Activated CD4-positive, alpha-beta T cell treated with anti-CD3 and anti-CD28 coated beads, Interleukin-2, amount 50 U/mL, for 4 hours (primary cell): Measurements from ENCODE around the gene ZCCHC2.

Source experiments
- DNase-seq, 2 experiments: peaks; one replicate each; pipeline ENCODE4 v3.0.0-alpha.2; 2020

ZCCHC2 gene

GRCh38 chr18:62522504-62523254 lies at the start of gene ZCCHC2:
Gene ZCCHC2 (plus strand): TSS chr18:62523025. CDS start chr18:62523425, 400 bp downstream.
- peak; percentile 97 to 98 for DNase-seq

- DNase-seq, result no peak
Observed at GRCh38 chr18:62479574-62479973, 43.3 kb upstream of the ZCCHC2 start.

- DNase-seq, result no peak
Observed at GRCh38 chr18:62480927-62481326, 41.9 kb upstream of the ZCCHC2 start.

GRCh38 chr18:62484941-62485340 lies 37.9 kb upstream of the ZCCHC2 start:
- DNase-seq, result no peak

DNA sequence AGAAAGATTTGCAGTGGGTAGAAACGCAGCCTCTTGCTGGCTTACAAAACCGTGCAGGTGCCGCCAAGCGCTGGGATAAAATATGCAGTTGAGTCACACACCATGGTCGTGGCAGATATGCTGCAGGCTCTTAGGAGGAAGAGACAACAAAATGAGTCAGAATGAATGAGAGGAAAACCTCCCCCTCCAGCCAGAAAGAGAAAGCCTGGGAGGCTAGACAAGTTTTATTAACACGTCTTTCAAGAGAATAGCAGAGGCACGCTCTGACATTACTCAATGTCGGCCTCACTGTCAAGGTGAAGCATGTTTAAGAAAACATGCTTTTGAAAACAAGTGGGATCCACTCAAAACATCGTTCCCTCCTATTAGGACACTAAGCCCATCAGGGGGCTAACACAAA lies 37.1 kb upstream of the ZCCHC2 start:
- DNase-seq, result no peak

DNA sequence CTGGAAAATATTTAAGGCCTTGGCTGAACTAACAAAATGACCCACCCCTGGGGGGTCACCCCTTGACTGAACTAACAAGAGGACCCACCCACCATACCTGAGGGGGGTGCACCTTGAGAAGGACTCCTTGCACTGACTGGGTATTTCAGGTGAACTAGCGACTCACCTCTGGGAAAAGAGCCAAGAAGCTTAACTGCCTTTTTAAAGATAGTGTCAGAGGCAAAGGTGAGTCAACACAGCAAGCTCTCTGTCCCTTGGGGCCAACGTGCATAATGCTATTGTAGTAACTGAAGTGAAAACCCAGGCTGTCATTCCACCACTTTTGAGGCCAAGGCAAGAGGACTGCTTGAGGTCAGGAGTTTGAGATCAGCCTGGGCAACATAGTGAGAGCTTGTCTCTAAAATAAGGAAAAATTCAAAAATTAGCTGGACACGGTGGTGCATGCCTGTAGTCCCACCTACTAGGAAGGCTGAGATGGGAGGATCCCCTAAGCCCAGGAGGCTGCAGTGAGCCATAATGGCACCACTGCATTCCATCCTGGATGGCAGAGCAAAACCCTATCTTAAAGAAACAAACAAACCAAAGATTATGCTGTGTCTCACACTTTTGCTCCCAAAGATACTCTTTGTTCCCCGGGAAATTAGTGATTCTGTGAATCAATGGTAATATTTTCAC lies 36.4 kb upstream of the ZCCHC2 start:
- no peak for DNase-seq

DNA sequence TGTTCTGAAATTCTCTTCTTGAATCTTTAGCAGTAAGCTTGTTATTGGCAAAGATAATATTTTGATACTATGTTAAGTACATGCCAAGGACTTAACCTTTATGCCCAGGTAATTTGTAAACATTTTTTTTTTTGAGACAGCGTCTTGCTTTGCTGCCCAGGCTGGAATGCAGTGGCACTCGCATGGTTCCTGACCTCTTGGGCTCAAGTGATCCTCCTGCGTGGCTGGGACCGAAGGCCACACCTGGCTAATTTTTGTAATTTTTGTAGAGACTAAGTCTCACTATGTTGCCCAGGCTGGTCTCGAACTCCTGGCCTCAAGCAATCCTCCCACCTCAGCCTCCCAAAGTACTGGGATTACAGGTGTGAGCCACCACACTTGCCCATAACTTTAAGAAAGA lies 35.7 kb upstream of the ZCCHC2 start:
- no peak for DNase-seq

- DNase-seq, result no peak
Observed at GRCh38 chr18:62490967-62491695, 31.7 kb upstream of the ZCCHC2 start.

DNA sequence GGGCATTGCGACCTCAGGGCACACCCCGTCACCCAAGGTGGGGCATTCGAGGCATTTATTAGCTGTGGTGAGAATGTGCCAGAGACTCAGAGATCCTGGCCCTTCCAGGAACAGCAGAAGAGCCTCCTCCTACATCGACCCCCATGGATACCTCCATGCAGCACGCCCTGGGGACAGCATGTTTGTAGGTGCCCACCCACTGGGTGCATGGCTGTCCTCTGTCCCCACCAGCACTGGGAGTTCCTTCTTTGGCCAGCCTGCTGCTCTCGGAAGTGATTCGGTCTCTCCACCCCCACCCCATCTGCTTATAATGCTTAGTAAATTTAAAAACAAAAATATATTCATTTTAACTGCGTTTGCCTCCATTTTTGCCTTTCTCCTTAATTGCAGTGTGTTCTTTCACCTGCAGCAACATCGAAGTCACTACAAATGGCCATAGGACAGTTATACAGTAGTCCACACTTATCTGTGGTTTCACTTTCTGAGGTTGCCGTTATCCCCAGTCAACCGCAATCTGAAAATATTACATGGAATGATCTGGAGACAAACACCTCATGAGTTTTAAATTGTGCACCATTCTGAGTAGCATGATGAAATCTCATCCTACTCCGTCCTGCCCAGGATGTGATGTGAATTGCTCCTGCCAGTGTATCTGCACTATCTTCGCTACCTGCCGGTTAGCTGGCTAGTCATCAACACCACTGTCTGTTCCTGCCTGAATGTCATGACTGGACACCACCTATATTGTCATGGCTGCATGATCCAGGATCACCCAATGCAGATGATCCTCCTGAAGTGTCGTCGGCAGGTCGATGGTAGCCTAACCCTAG lies 29.6 kb upstream of the ZCCHC2 start:
- DNase-seq, result no peak

DNA sequence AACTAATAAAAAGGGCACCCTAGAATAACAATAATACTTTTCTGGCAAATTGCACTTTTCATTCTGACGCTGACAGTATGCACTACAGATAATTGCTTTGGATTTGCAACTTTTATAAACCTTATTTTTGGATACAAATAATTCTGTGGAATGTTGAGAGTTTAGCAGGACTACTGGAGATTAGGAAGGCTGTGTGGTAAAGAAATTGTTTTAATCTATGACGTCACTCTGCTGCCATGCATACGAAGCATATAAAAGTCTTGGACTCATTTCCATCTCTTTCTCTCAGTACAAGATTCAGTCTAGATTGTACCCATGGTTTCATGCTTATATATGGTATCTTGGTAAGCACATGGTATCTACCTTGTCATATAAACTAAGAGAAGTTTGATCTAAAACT lies 28.1 kb upstream of the ZCCHC2 start:
- DNase-seq, result no peak

DNA sequence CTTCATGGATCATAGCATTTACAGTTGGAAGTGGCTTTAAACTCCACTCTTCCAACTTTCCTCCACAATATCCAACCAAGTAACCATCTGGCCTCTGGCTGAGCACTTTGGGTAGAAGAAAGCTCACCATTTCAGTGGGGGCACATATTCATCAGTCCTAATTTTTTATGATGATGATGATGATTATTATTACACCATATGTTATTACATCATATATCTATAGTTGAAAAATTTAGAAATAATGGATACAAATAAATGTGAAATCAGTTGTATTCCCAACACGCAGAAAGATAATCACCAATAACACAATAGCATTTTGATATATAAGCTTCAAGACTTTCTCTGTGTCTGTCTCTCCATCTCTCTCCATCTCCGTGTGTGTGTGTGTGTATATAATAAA lies 26.6 kb upstream of the ZCCHC2 start:
- no peak for DNase-seq

GRCh38 chr18:62497190-62497772 lies 25.5 kb upstream of the ZCCHC2 start:
- DNase-seq, result no peak

DNA sequence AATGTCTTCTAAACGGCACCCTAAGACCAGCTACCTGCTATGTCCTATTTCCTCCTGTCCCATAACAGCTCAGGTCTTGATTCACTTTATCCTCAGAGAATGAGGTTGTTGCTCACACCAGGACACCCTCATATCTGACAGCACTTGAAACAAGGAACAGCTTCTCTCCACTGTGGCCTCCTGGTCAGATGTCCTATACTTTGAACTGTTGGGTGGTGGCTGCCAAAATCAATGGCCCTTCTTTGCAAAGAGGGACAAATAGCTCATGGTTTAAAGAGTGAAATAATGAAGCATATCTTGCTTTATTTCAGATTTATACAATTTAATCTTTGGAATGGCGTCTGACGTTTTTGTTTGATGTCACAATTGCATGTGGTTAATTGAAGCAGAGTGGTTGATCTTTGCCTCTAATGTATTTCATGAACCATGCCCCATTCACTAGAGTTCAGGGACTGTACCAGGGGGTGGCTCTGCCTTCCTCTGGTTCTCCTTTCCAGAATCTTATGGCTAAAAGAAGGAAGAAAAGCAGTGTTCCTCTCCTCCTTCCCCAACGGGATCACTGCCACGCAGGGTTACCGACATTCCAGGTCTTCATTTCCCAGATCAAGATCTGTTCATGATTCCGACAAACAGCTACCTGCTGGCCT lies 24.1 kb upstream of the ZCCHC2 start:
- DNase-seq, result no peak

DNA sequence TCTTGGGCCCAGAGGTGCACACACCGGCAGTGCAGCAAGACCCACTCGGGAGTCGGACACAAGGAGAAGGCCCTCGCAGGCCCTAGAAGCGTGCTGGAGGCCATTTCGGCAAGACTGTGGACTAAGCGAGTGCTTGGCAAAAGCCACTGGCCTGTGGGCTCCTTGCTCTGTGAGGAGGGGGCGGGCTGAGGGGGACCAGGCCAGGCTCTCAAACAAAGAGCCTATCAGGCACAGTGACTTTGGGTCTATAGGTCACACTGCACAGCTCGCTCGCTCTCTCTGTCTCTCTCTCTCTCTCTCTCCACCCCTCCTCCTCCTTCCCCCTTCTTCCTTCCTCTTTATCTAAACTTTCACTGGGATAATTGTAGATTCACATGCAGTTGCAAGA lies 23.6 kb upstream of the ZCCHC2 start:
- no peak for DNase-seq

GRCh38 chr18:62500174-62500573 lies 22.7 kb upstream of the ZCCHC2 start:
- no peak for DNase-seq

DNA sequence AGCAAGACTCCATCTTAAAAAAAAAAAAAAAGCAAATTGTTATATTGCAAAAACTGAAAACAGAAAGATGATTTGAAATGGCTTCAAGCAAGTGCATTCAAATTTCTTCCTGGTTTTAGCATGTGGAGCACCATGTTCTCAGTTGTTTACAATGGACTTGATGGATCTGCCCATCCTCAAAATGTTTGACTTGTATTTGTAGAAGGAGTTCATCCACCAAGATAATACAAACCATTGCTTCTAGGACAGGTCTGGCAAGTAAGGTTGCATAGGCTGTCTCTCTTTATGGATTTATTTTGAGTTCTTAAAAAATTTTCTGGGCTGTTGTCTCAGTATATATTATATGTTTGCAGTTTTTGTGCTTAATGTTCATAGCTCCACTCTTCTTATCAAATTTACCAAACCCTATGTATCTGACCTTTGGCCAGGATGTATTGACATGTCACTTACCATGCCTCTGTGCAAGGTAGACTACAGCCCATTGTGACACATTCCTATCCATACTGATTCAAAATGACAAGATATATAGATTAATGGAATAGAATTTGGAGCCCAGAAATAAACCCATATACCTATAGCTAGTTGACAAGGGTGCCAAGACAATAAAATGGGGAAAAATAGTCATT lies 21.7 kb upstream of the ZCCHC2 start:
- no peak for DNase-seq

DNA sequence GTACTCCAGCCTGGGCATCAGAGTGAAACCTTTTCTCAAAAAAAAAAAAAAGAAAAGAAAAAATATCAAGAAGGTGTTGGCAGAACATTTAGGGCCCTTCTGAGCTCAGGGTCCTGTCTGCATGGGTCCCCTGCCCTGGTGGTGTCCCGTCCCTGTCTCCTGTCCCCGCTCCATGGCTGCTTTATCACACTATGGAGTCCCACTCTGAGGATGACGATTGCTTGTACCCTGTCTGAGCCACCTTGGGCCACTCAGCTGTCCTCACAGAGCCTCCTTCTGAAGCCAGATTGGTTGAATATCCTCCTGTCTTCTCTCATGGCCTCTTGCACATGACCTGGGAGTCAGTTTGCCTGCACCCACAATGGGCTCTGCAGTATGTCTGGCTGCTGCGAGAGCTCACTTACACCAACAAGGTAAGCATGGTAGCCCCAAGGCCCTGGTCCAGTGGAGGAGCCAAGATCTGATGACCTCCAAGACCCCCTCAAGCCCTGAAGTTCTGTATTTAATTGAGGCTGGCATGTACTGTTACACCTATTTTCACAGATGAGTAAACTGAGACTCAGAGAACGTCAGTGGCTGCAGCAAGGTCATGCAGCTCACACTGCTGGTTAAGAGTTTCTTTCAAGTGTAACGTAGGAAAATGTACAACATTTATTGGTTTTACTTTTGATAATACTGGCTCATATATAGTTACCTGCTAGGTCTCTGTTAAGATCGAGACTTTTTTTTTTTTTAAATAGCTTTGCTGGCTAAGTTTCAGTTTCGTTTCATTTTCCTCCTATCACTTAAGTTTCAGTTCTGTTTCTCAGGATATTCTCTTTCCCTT lies 16.9 kb upstream of the ZCCHC2 start:
- peak in 1 of 2 experiments; percentile 6 for DNase-seq

DNA sequence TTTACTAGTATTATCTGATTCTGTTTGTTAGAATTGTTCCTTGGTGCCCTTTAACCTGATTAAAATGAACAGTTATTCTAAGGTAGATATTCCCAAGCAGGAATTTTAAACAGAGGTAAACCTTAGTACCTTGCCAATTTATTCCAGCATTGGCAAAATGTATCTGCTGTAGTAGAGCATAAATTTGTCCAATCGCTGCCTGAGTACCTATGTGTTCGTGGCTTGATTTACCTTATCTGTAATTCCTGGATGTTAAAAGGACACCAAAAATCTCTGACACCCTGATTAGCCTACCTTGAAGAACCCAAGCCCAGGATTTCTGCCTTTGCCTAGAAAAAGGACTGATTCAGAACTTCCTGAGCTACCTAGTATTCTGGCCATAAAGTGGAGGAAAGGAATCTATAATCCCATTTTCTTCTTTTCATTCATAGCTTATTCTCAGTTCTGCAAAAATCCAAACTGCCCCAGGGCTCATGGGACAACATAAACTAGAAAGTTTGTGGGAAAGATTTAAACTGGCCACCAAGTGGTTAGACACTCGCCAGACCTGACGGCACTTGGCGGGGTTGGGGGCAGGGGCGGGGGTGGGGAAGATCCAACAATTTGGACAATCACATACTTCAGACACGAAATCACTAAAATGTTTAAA lies 16.2 kb upstream of the ZCCHC2 start:
- no peak for DNase-seq

DNA sequence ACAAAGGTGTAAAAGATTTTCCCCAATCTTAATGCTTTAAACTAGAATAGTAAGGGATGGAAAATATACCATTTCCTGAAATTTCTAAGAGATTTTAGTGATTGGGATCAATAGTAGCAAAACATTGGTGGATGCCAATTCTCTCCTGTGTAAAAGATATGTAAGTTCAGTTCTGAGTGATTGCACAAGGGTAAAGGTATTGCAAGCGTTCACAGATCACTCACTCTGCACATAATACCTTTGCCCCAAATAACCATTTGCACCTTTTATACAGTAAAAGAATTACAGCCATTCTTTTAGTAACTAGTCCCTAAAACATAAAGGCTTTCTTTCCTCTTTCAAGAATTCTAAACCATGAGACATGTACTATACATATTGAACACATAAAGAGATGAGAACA lies 13.0 kb upstream of the ZCCHC2 start:
- no peak for DNase-seq

- no peak for DNase-seq
Observed at GRCh38 chr18:62510789-62511188, 12.0 kb upstream of the ZCCHC2 start.
